ENCODE results near the gene SPI1.

The SPI1 gene

GRCh38 chr11:47369676-47370075 is 8.7 kb downstream of the SPI1 start:
- H3K4me3 ChIP-seq: no peak overlapping the region
- in situ Hi-C loops (cut with MboI; ENCODE audit: low sequenced_read_pairs): no loop called here
- H3K27me3 ChIP-seq (ENCODE audit: low read depth): no peaks in the 10 kb centered on the region
- no peak for DNase-seq (ENCODE audit: low spot score in 2 of 2)
- no peaks in the 10 kb centered on the region for H3K36me3 ChIP-seq (replicated peaks)
- no peaks in the 10 kb centered on the region for H3K9me3 ChIP-seq
- no peaks in the 10 kb centered on the region for H3K4me1 ChIP-seq

DNA sequence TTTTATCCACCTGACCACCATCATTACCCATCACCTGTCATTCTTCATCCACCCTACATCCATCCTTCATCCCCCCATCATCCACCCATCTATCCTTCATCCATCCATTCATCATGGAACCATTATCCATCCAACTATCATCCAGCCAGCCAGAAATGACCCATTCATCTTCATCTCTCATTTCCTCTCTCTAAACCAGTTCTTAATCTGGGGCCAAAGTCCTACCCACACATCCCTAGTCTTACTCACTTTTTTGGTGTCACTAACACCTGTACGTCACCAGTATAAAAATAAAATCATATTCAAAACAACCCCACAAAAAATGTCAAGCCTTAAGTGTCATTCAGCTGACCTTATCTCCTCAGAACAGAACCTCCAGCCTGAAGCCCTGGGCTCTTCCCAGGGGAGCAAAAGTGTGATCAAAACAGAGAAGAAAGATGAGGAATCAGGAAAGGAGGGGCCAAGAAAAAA is 12.3 kb downstream of the SPI1 start:
- Histone ChIP-seq H3K27me3 (ENCODE audit: low read depth) (no peaks in the 10 kb centered on the region), H3K9me3 (no peaks in the 10 kb centered on the region), H3K4me3 (no peak overlapping the region), H3K36me3 (replicated peaks) (no peaks in the 10 kb centered on the region), H3K4me1 (no peaks in the 10 kb centered on the region)
- in situ Hi-C loops (cut with MboI; ENCODE audit: low sequenced_read_pairs): no loop called here
- no peak for DNase-seq (ENCODE audit: low spot score in 2 of 2)

DNA sequence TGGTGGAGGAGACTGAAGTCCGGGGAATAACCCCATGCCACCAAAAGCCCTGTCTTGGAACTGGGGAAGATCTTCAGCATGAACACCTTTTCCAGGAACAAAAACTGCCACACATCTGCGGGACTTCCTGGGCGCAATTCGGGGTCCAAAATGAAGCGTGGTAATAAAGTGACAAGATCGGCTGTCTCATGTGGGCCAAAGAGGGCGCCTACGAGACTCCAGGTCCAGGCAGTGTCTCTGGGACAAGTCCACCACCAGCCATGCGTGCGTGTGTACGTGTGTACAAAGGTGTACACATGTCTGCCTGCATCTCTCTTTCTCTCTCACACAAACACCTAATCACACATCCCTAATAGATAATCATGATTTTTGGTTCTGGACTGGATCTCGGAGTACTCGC is 16.9 kb downstream of the SPI1 start:
- Histone ChIP-seq H3K9me3 (no peaks in the 10 kb centered on the region), H3K27me3 (ENCODE audit: low read depth) (no peaks in the 10 kb centered on the region), H3K4me3 (no peak overlapping the region), H3K4me1 (no peaks in the 10 kb centered on the region), H3K36me3 (replicated peaks) (no peaks in the 10 kb centered on the region)
- in situ Hi-C loops (cut with MboI; ENCODE audit: low sequenced_read_pairs): no loop called here
- DNase-seq (ENCODE audit: low spot score in 2 of 2): no peak

DNA sequence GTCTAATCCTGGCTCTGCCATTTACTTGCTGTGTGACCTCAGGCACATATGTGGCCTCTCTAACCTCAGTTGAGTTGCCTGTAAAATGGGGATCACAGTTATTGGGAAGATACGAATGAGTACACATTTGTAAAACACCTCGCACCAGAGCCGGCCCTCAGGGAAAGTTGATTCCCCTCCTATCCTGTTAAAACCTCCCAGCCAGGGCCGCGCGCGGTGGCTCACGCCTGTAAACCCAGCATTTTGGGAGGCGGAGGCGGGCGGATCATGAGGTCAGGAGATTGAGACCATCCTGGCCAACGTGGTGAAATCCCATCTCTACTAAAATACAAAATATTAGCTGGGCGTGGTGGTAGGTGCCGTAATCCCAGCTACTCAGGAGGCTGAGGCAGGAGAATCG is 18.0 kb downstream of the SPI1 start:
- Histone ChIP-seq H3K27me3 (ENCODE audit: low read depth) (no peaks in the 10 kb centered on the region), H3K9me3 (no peaks in the 10 kb centered on the region), H3K4me1 (no peaks in the 10 kb centered on the region), H3K36me3 (replicated peaks) (no peaks in the 10 kb centered on the region), H3K4me3 (no peak overlapping the region)
- DNase-seq (ENCODE audit: low spot score in 2 of 2): no peak
- in situ Hi-C loops (cut with MboI; ENCODE audit: low sequenced_read_pairs): no loop called here

- no peaks in the 10 kb centered on the region for H3K4me1 ChIP-seq
- in situ Hi-C loops (cut with MboI; ENCODE audit: low sequenced_read_pairs): no loop called here
- DNase-seq (ENCODE audit: low spot score in 2 of 2): no peak
- H3K36me3 ChIP-seq (replicated peaks): no peaks in the 10 kb centered on the region
- H3K9me3 ChIP-seq: no peaks in the 10 kb centered on the region
- H3K4me3 ChIP-seq: no peak overlapping the region
- no peaks in the 10 kb centered on the region for H3K27me3 ChIP-seq (ENCODE audit: low read depth)
Observed at GRCh38 chr11:47359586-47359985, 18.8 kb downstream of the SPI1 start.

- in situ Hi-C loops (cut with MboI; ENCODE audit: low sequenced_read_pairs): no loop called here
- no peaks in the 10 kb centered on the region for H3K36me3 ChIP-seq (replicated peaks)
- H3K4me1 ChIP-seq: no peaks in the 10 kb centered on the region
- H3K4me3 ChIP-seq: no peak overlapping the region
- no peak for DNase-seq (ENCODE audit: low spot score in 2 of 2)
- H3K27me3 ChIP-seq (ENCODE audit: low read depth): no peaks in the 10 kb centered on the region
- no peaks in the 10 kb centered on the region for H3K9me3 ChIP-seq
Observed at GRCh38 chr11:47359162-47359561, 19.2 kb downstream of the SPI1 start.

DNA sequence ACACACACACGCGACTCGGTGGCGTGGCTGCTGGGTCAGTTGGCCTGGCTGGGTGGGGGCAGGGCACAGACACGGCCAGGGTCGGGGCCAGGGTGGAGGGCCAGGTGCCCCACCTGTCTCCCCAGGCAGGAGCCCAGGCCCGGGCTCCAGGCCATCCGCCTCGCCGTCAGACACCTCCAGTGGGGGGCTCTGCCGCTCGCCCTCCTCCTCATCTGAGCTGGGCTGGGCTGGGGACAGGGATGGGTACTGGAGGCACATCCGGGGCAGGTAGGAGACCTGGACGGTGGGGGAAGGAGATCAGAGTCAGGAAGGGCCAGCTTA is 19.7 kb downstream of the SPI1 start:
- H3K4me1 ChIP-seq: no peaks in the 10 kb centered on the region
- no peaks in the 10 kb centered on the region for H3K9me3 ChIP-seq
- in situ Hi-C loops (cut with MboI; ENCODE audit: low sequenced_read_pairs): no loop called here
- DNase-seq (ENCODE audit: low spot score in 2 of 2): no peak
- no peaks in the 10 kb centered on the region for H3K27me3 ChIP-seq (ENCODE audit: low read depth)
- H3K36me3 ChIP-seq (replicated peaks): no peaks in the 10 kb centered on the region
- no peak overlapping the region for H3K4me3 ChIP-seq

- no peak for DNase-seq (ENCODE audit: low spot score in 2 of 2)
- Histone ChIP-seq H3K4me1 (no peaks in the 10 kb centered on the region), H3K4me3 (no peak overlapping the region), H3K9me3 (no peaks in the 10 kb centered on the region), H3K36me3 (replicated peaks) (no peaks in the 10 kb centered on the region), H3K27me3 (ENCODE audit: low read depth) (no peaks in the 10 kb centered on the region)
- in situ Hi-C loops (cut with MboI; ENCODE audit: low sequenced_read_pairs): no loop called here
Observed at GRCh38 chr11:47357985-47358730, 20.2 kb downstream of the SPI1 start.

DNA sequence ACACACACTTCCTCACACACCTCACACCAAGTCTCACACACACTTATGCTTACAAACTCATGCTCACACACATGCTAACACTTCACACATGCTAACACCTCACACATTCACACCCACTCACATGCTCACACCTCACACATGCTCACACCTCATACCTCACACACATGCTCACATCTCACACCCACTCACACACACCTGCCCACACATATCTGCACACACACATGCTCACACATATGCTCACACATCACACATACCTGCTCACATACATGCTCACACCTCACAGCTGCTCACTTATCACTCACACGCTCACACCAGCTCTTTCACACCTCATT is 21.4 kb downstream of the SPI1 start:
- H3K36me3 ChIP-seq (replicated peaks): no peaks in the 10 kb centered on the region
- in situ Hi-C loops (cut with MboI; ENCODE audit: low sequenced_read_pairs): no loop called here
- no peak overlapping the region for H3K4me3 ChIP-seq
- H3K4me1 ChIP-seq: no peaks in the 10 kb centered on the region
- no peaks in the 10 kb centered on the region for H3K9me3 ChIP-seq
- no peaks in the 10 kb centered on the region for H3K27me3 ChIP-seq (ENCODE audit: low read depth)
- DNase-seq (ENCODE audit: low spot score in 2 of 2): no peak

GRCh38 chr11:47356129-47356997 is 22.0 kb downstream of the SPI1 start:
- Histone ChIP-seq H3K36me3 (replicated peaks) (no peaks in the 10 kb centered on the region), H3K27me3 (ENCODE audit: low read depth) (no peaks in the 10 kb centered on the region), H3K9me3 (no peaks in the 10 kb centered on the region), H3K4me3 (no peak overlapping the region), H3K4me1 (no peaks in the 10 kb centered on the region)
- DNase-seq (ENCODE audit: low spot score in 2 of 2): no peak
- in situ Hi-C loops (cut with MboI; ENCODE audit: low sequenced_read_pairs): no loop called here

DNA sequence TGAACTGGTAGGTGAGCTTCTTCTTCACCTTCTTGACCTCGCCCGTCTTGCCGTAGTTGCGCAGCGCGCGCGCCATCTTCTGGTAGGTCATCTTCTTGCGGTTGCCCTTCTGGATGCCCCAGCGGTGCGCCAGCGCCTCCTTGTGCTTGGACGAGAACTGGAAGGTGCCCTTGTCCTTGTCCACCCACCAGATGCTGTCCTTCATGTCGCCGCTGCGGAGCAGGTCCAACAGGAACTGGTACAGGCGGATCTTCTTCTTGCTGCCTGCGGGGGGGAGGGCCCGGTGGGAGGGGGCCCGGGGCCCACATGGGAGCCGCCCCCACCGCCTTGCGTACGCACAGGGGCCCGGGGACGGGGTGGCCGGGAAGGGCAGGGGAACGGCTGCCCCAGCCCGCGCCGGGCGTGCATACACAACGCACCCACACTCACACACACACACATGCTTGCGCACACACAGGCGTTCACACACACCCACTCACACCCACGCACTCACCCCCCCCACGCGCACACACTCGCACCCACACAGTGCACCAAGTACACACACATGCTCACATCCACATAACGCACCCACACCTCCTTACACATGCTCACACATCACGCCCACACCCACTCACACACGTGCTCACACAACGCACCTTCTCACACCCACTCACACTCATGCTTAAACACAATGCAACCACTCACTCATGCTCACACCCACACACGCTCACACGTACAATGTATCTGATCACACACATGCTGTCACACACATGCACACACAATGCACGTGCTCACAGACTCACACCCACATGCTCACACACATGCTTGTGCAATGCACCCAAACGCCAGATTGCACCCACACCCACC is 22.8 kb downstream of the SPI1 start:
- in situ Hi-C loops (cut with MboI; ENCODE audit: low sequenced_read_pairs): no loop called here
- H3K4me3 ChIP-seq: no peak overlapping the region
- no peaks in the 10 kb centered on the region for H3K27me3 ChIP-seq (ENCODE audit: low read depth)
- no peaks in the 10 kb centered on the region for H3K9me3 ChIP-seq
- DNase-seq (ENCODE audit: low spot score in 2 of 2): peak in 1 of 2 experiments; percentile 68
- no peaks in the 10 kb centered on the region for H3K4me1 ChIP-seq
- no peaks in the 10 kb centered on the region for H3K36me3 ChIP-seq (replicated peaks)

- no peak for DNase-seq (ENCODE audit: low spot score in 2 of 2)
- Histone ChIP-seq H3K9me3 (no peaks in the 10 kb centered on the region), H3K27me3 (ENCODE audit: low read depth) (no peaks in the 10 kb centered on the region), H3K4me3 (no peak overlapping the region), H3K4me1 (no peaks in the 10 kb centered on the region), H3K36me3 (replicated peaks) (no peaks in the 10 kb centered on the region)
- in situ Hi-C loops (cut with MboI; ENCODE audit: low sequenced_read_pairs): no loop called here
Observed at GRCh38 chr11:47354913-47355282, 23.4 kb downstream of the SPI1 start.

DNA sequence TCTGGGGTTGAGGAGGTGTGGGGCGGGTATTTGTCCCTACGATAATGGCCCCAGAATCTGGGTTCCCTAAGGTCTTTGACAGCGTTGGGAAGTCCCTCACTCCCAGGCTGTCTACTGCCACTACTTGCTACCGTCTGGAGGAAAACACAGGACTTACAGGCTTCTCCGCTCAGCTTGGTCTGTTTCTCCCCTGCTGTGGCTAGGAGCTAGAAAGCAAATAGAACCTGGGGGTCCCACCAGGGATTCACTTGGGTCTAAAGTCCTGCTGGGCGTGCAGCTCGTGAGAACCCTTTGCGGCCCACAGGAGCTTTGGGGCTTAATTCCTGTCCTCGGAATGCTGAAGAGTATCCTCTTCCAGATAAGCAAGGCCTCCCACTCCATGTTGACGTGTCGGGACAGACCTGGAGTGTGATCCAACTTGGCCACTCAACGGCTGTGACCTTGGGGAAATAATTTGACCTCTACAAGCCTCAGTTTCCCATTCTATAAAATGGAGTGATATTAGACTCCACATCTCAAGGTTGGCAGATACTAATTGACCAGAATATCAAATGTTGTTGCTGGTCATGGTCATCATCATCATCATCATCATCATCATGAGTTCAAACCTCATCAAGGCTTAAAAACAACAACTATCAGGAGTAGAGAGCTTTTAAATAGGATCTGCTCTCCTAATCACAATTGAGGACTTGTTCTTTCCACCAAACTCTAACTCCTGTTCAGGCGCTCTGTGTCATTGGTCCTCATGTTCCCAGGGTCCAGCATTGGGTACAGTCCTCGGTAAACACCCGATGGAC is 24.2 kb downstream of the SPI1 start:
- DNase-seq (ENCODE audit: low spot score in 2 of 2): no peak
- Histone ChIP-seq H3K4me1 (no peaks in the 10 kb centered on the region), H3K27me3 (ENCODE audit: low read depth) (no peaks in the 10 kb centered on the region), H3K9me3 (no peaks in the 10 kb centered on the region), H3K4me3 (no peak overlapping the region), H3K36me3 (replicated peaks) (no peaks in the 10 kb centered on the region)
- in situ Hi-C loops (cut with MboI; ENCODE audit: low sequenced_read_pairs): no loop called here

Data from HAP-1 (cell line).